Measurements from ENCODE around the gene KRT6B. TPM values are rescaled to one million over a fixed set of nuclear protein-coding genes. Genes with fewer than 3 reads are reported as not detected.
A peak's percentile ranks its signal among the peaks of the same experiment; 100 is the strongest.
"Not testable (repeated sequence)": the region's sequence is repeated elsewhere in the genome, so short reads cannot be mapped to it uniquely, and the experiment has no call there.

KRT6B gene
- total RNA-seq, 6 experiments from 2014 or later, result 0.13 TPM; not detected in 5

- 80% methylated on average over 2 of the region's 10 CpGs for WGBS (ENCODE audit: insufficient coverage, low coverage, low lambda C conversion rate, missing lambda C conversion rate)
- intact Hi-C loops (cut with DNase I), result no loop called here
- no peak for DNase-seq
Observed at GRCh38 chr12:52411815-52412214, 40.1 kb downstream of the KRT6B start.

DNA sequence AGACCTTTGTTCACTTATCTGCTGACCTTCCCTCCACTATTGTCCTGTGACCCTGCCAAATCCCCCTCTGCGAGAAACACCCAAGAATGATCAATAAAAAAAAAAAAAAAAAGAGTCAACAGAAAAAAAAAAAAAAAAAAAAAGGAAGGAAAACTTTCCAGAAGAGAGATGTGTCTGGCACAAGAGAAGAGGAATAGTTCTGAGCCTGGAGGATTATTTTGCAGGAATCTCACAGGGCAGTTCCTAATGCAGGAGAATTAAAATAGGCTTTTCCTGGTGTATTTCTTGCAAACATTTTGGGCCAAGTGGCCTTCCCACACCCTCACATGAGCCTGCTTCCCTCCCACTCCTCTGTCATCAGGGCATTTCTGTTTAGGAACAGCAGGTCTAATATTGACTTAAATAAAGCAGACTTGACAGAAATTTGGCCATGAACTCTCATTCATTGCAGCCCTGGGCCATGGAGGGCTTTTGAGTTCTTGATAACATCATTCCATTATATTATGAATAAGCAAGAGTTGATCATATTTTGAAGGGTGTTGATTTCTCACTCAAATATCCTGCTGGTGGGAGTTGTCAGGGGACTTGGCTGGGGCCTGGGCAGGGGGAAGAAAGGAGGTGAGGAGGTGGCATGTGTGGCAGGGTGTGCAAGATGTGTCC is 41.2 kb downstream of the KRT6B start:
- H3K27me3 ChIP-seq; ATAC-seq; intact Hi-C loops (cut with DNase I); H3K36me3 ChIP-seq; H3K27ac ChIP-seq; H3K9me3 ChIP-seq; H3K4me1 ChIP-seq; H3K4me3 ChIP-seq; DNase-seq: not testable (repeated sequence)
- no CpG with 5 or more reads among the region's 1 CpG for WGBS (ENCODE audit: insufficient coverage, low coverage, low lambda C conversion rate, missing lambda C conversion rate)

More at GRCh38 chr12:52411815-52412214, 40.1 kb downstream of the KRT6B start:
- ATAC-seq, result no peak
- Histone ChIP-seq H3K4me3 (no peak overlapping the region), H3K27ac (no peak overlapping the region), H3K36me3 (no peaks in the 10 kb centered on the region), H3K4me1 (no peaks in the 10 kb centered on the region), H3K27me3 (no peaks in the 10 kb centered on the region), H3K9me3 (no peaks in the 10 kb centered on the region)
- no peak for TF ChIP-seq POLR2A (IDR thresholded peaks at IDR 0.05)
- no peak for TF ChIP-seq CTCF (IDR thresholded peaks at IDR 0.05)

GRCh38 chr12:52407918-52408317 is 44.0 kb downstream of the KRT6B start:
- Histone ChIP-seq H3K4me1 (no peaks in the 10 kb centered on the region), H3K9me3 (no peaks in the 10 kb centered on the region), H3K4me3 (no peak overlapping the region), H3K27me3 (no peaks in the 10 kb centered on the region), H3K27ac (no peak overlapping the region), H3K36me3 (no peaks in the 10 kb centered on the region)
- DNase-seq (no peak), ATAC-seq (no peak)
- TF ChIP-seq CTCF (IDR thresholded peaks at IDR 0.05), result no peak
- no peak for TF ChIP-seq POLR2A (IDR thresholded peaks at IDR 0.05)
- intact Hi-C loops (cut with DNase I), result no loop called here
- WGBS (ENCODE audit: insufficient coverage, low coverage, low lambda C conversion rate, missing lambda C conversion rate), result 100% methylated on average over 1 of the region's 5 CpGs

GRCh38 chr12:52405922-52406385 is 46.0 kb downstream of the KRT6B start, which contains the start of gene KRT82:
KRT82 (minus strand) TSS chr12:52406335; CDS start chr12:52406277, 58 bp downstream.
- H3K4me1 ChIP-seq, result no peaks in the 10 kb centered on the region
- H3K9me3 ChIP-seq, result no peaks in the 10 kb centered on the region
- no peaks in the 10 kb centered on the region for H3K27me3 ChIP-seq
- H3K36me3 ChIP-seq, result no peaks in the 10 kb centered on the region
- ATAC-seq, result peak in 1 of 4 donors; percentile 33
- 80% methylated on average over 6 of the region's 14 CpGs for WGBS (ENCODE audit: insufficient coverage, low coverage, low lambda C conversion rate, missing lambda C conversion rate)
- no peak for DNase-seq
- H3K4me3 ChIP-seq, result no peak within 1 kb of the TSS
- TF ChIP-seq CTCF (IDR thresholded peaks at IDR 0.05) (no peak), POLR2A (IDR thresholded peaks at IDR 0.05) (no peak)
- intact Hi-C loops (cut with DNase I), result no loop called here
- H3K27ac ChIP-seq, result no peak within 1 kb of the TSS

DNA sequence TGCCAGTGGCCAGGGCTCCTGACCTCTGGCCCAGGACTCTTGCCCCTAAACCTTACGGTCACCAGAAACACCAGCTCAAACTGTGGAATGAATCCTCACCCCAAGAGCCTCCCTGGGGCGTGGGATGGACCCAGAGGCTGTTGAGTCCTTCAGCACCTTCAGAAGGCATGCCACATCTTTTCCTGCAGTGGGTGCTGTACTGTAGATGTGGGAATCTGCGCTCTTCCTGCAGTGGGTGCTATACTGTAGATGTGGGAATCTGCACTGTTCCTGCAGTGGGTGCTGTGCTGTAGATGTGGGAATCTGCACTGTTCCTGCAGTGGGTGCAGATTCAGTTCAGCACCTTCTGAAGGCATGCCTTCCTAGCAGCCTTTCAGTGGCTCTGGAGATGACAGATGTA is 47.0 kb downstream of the KRT6B start:
- intact Hi-C loops (cut with DNase I), result no loop called here
- ATAC-seq (no peak), DNase-seq (no peak)
- TF ChIP-seq CTCF (IDR thresholded peaks at IDR 0.05) (no peak), POLR2A (IDR thresholded peaks at IDR 0.05) (no peak)
- no CpG with 5 or more reads among the region's 3 CpGs for WGBS (ENCODE audit: insufficient coverage, low coverage, low lambda C conversion rate, missing lambda C conversion rate)
- Histone ChIP-seq H3K9me3 (no peaks in the 10 kb centered on the region), H3K27ac (no peak overlapping the region), H3K36me3 (no peaks in the 10 kb centered on the region), H3K4me3 (no peak overlapping the region), H3K27me3 (no peaks in the 10 kb centered on the region), H3K4me1 (no peaks in the 10 kb centered on the region)
